Fibroblast of lung (primary cell): ENCODE measurements around the gene STATH. TPM values are rescaled to one million over a fixed set of nuclear protein-coding genes. Genes with fewer than 3 reads are reported as not detected.
"Not testable (repeated sequence)": the region's sequence is repeated elsewhere in the genome, so short reads cannot be mapped to it uniquely, and the experiment has no call there.

ENCODE experiments used
- DNase-seq, 2 donors: peaks; one replicate each; pipeline versions ENCODE4 v3.0.0 to v3.0.0-alpha.2; 2010; ENCODE audit warnings: low read depth in 2 of 2
- H2AFZ ChIP-seq: 2 replicates; pipeline ENCODE4 v1.5.1; 2012; ENCODE audit warnings: low read length, control low read depth, inconsistent platforms
- H3K27ac ChIP-seq: 2 replicates; pipeline ENCODE4 v1.5.1; 2011; ENCODE audit warnings: low read length, control low read depth; ENCODE audit not compliant: insufficient read depth
- H3K27me3 ChIP-seq: 2 replicates; pipeline ENCODE4 v1.5.1; 2011; ENCODE audit warnings: mild to moderate bottlenecking, low read length; ENCODE audit not compliant: control insufficient read depth, insufficient read depth
- H3K36me3 ChIP-seq: 2 replicates; pipeline ENCODE4 v1.5.1; 2011; ENCODE audit warnings: low read length; ENCODE audit not compliant: control insufficient read depth, insufficient read depth
- H3K4me1 ChIP-seq: 2 replicates; pipeline ENCODE4 v1.5.1; 2011; ENCODE audit warnings: low read length; ENCODE audit not compliant: control insufficient read depth, insufficient read depth; ENCODE audit errors: extremely low read depth
- H3K4me2 ChIP-seq: 2 replicates; pipeline ENCODE4 v1.5.1; 2011; ENCODE audit warnings: low read length, control low read depth; ENCODE audit not compliant: insufficient read depth; ENCODE audit errors: extremely low read depth
- H3K4me3 ChIP-seq, 4 experiments: fragments of 200-600 bp in 1 of 4; sonication (generic) in 1 of 4; replicated peaks in 1 of 4; 2 replicates each; pipeline ENCODE4 v1.5.1; 2011 to 2016; ENCODE audit warnings: low read length in 4 of 4, low read depth in 3 of 4, mild to moderate bottlenecking in 3 of 4, control low read depth in 2 of 4, inconsistent platforms in 1 of 4, mixed read lengths in 1 of 4; ENCODE audit not compliant: insufficient read depth in 1 of 4; ENCODE audit errors: control extremely low read depth in 1 of 4
- H3K79me2 ChIP-seq: 2 replicates; pipeline ENCODE4 v1.5.1; 2012; ENCODE audit warnings: mild to moderate bottlenecking, low read length, inconsistent platforms; ENCODE audit not compliant: control insufficient read depth, insufficient read depth
- H3K9ac ChIP-seq: 2 replicates; pipeline ENCODE4 v1.5.1; 2011; ENCODE audit warnings: mild to moderate bottlenecking, low read length, control low read depth; ENCODE audit not compliant: insufficient read depth
- H3K9me3 ChIP-seq: 2 replicates; pipeline ENCODE4 v1.5.1; 2012; ENCODE audit warnings: low read depth, low read length; ENCODE audit not compliant: control insufficient read depth, insufficient read depth
- H4K20me1 ChIP-seq: 2 replicates; pipeline ENCODE4 v1.5.1; 2011; ENCODE audit warnings: low read length; ENCODE audit not compliant: control insufficient read depth, insufficient read depth; ENCODE audit errors: extremely low read depth
- EZH2 ChIP-seq: IDR thresholded peaks from 2 replicates; pipeline ENCODE4 v1.5.1; 2012; ENCODE audit warnings: low read length, control low read depth, mild to moderate bottlenecking; ENCODE audit errors: missing control alignments
- polyA plus RNA-seq, 2 donors: library from polyadenylated mRNA; depleted of rRNA in 1 of 2; stranded (reverse) in 1 of 2; unstranded in 1 of 2; fragments of >200 nt; gene quantifications; 2 replicates each; pipeline ENCODE4 v1.2.1, GENCODE V29; 2011 to 2012; ENCODE audit warnings: missing spikeins in 1 of 2
- total RNA-seq: library from RNA; depleted of rRNA; stranded (reverse); fragments of >200 nt; gene quantifications from 2 replicates; pipeline ENCODE4 v1.2.1, GENCODE V29; 2014
- TF ChIP-seq, protein P1 (sequence below), 2 donors: IDR thresholded peaks in 1 of 2; conservative IDR thresholded peaks in 1 of 2; 1 replicate in 1 of 2; 2 replicates in 1 of 2; pipeline ENCODE4 v1.5.1; 2011 to 2012; ENCODE audit warnings: low read length in 2 of 2, control low read depth in 1 of 2, inconsistent platforms in 1 of 2, low read depth in 1 of 2, mild to moderate bottlenecking in 1 of 2

STATH gene
- total and polyA plus RNA-seq, 2 donors (not counting 1 experiment from before 2014, with no cell fraction given) = not detected

DNA sequence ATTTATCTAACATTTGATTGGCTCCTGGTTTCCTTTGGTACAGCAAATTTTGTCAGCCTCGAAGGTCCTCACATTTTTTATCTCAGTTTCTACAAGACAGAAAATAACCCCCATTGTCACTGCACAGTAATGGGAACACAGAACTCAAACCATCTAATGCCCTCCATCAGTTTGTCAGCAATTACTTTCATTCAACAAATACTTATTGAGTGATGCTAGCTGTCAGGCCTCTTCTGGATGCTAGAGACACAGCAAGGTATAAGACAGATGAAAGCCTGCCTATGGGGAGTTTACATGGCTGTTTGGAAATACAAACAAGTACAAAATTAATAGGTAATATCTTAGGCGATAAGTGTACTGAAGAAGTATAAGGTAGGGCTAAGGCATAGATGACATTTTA is 27.5 kb downstream of the STATH start:
- Histone ChIP-seq H3K9ac (no peak overlapping the region), H3K27me3 (no peaks in the 10 kb centered on the region), H3K79me2 (no peaks in the 10 kb centered on the region), H3K4me1 (no peaks in the 10 kb centered on the region), H3K36me3 (no peaks in the 10 kb centered on the region), H3K9me3 (no peaks in the 10 kb centered on the region), H3K4me2 (no peak overlapping the region), H2AFZ (no peak overlapping the region), H4K20me1 (no peaks in the 10 kb centered on the region), H3K27ac (no peak overlapping the region), H3K4me3 (no peak overlapping the region)
- TF ChIP-seq EZH2 = no peak
- TF ChIP-seq, protein P1, sequence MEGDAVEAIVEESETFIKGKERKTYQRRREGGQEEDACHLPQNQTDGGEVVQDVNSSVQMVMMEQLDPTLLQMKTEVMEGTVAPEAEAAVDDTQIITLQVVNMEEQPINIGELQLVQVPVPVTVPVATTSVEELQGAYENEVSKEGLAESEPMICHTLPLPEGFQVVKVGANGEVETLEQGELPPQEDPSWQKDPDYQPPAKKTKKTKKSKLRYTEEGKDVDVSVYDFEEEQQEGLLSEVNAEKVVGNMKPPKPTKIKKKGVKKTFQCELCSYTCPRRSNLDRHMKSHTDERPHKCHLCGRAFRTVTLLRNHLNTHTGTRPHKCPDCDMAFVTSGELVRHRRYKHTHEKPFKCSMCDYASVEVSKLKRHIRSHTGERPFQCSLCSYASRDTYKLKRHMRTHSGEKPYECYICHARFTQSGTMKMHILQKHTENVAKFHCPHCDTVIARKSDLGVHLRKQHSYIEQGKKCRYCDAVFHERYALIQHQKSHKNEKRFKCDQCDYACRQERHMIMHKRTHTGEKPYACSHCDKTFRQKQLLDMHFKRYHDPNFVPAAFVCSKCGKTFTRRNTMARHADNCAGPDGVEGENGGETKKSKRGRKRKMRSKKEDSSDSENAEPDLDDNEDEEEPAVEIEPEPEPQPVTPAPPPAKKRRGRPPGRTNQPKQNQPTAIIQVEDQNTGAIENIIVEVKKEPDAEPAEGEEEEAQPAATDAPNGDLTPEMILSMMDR (conservative IDR thresholded peaks at IDR 0.05 in 1 of 2, IDR thresholded peaks at IDR 0.05 in 1 of 2; ENCODE audit: low read depth in 1 of 2, low read length in 2 of 2) = no peak
- no peak for DNase-seq

GRCh38 chr4:70027011-70027410 is 31.2 kb downstream of the STATH start:
- no peak overlapping the region for H2AFZ ChIP-seq
- no peaks in the 10 kb centered on the region for H4K20me1 ChIP-seq
- TF ChIP-seq EZH2 = no peak
- TF ChIP-seq, protein P1 (conservative IDR thresholded peaks at IDR 0.05 in 1 of 2, IDR thresholded peaks at IDR 0.05 in 1 of 2; ENCODE audit: low read depth in 1 of 2, low read length in 2 of 2) = no peak
- H3K27me3 ChIP-seq = no peaks in the 10 kb centered on the region
- H3K4me1 ChIP-seq = no peaks in the 10 kb centered on the region
- no peak overlapping the region for H3K27ac ChIP-seq
- no peak overlapping the region for H3K4me2 ChIP-seq
- H3K36me3 ChIP-seq = no peaks in the 10 kb centered on the region
- H3K9ac ChIP-seq = no peak overlapping the region
- no peak for DNase-seq
- H3K9me3 ChIP-seq = no peaks in the 10 kb centered on the region
- no peak overlapping the region for H3K4me3 ChIP-seq
- H3K79me2 ChIP-seq = no peaks in the 10 kb centered on the region

- DNase-seq, H3K36me3 ChIP-seq, H3K4me3 ChIP-seq, H3K4me2 ChIP-seq, H4K20me1 ChIP-seq, H3K27ac ChIP-seq, H3K4me1 ChIP-seq, H2AFZ ChIP-seq, H3K27me3 ChIP-seq, H3K9ac ChIP-seq, H3K9me3 ChIP-seq, H3K79me2 ChIP-seq: not testable (repeated sequence)
Measured at GRCh38 chr4:70028159-70028558, 32.4 kb downstream of the STATH start, which contains the start of gene HTN3. HTN3 (plus strand) TSS chr4:70028459; CDS start chr4:70030741, 2,282 bp downstream.

GRCh38 chr4:70037559-70037958 is 41.8 kb downstream of the STATH start:
- not testable (repeated sequence) for H3K4me1 ChIP-seq, H3K36me3 ChIP-seq, DNase-seq, H4K20me1 ChIP-seq, H3K9ac ChIP-seq, H3K4me3 ChIP-seq, H3K4me2 ChIP-seq, H3K9me3 ChIP-seq, H2AFZ ChIP-seq, H3K27ac ChIP-seq, H3K79me2 ChIP-seq, H3K27me3 ChIP-seq

GRCh38 chr4:70039928-70040327 is 44.2 kb downstream of the STATH start:
- H3K4me3 ChIP-seq, H3K9me3 ChIP-seq, H4K20me1 ChIP-seq, H3K27me3 ChIP-seq, H3K27ac ChIP-seq, H3K36me3 ChIP-seq, H3K4me1 ChIP-seq, H3K79me2 ChIP-seq, H3K9ac ChIP-seq, DNase-seq, H2AFZ ChIP-seq, H3K4me2 ChIP-seq: not testable (repeated sequence)
